Measurements from ENCODE around the gene CTNNBL1.

- no peak for TF ChIP-seq CTCF (IDR thresholded peaks at IDR 0.05)
- no peak for TF ChIP-seq ZFX (IDR thresholded peaks at IDR 0.05; ENCODE audit: borderline replicate concordance)
Observed at GRCh38 chr20:37700301-37700700, 6.5 kb downstream of the CTNNBL1 start.
